ENCODE measurements around the gene ANKRD10. TPM values are rescaled to one million over a fixed set of nuclear protein-coding genes. Genes with fewer than 3 reads are reported as not detected.

The ANKRD10 gene
- total and polyA plus RNA-seq, 2 donors from 2014 or later: 64.9 to 159 TPM

DNA sequence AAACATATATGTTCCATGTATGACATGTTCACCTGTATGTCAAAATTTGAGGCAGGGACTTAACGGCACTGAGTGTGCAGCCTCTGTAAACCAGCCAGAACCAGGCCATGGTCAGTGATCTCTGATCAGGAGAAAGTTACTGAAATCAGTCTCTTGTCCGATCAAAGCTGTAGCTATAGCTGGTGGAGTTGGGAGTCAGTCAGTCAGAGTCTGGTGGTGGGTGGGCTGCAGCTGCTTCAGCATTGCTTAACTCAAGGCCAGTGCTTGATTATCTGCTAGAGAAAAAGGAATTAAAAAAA lies 78.3 kb downstream of the ANKRD10 start:
- Histone ChIP-seq H3K4me1 (ENCODE audit: control insufficient read depth in 2 of 3, insufficient read depth in 2 of 3, low read depth in 1 of 3, low read length in 3 of 3) (no peaks in the 10 kb centered on the region), H3K27ac (ENCODE audit: low read depth in 2 of 2, low read length in 2 of 2) (no peak overlapping the region), H3K27me3 (ENCODE audit: control insufficient read depth, insufficient read depth, low read length) (no peaks in the 10 kb centered on the region), H3K9ac (ENCODE audit: low read length in 3 of 3) (no peak overlapping the region), H3K36me3 (ENCODE audit: control insufficient read depth in 2 of 3, insufficient read depth in 3 of 3, low read length in 3 of 3) (no peaks in the 10 kb centered on the region), H3K4me3 (ENCODE audit: low read length in 3 of 3) (no peak overlapping the region), H3K9me3 (ENCODE audit: control insufficient read depth in 2 of 3, insufficient read depth in 1 of 3, low read length in 3 of 3) (no peaks in the 10 kb centered on the region)
- no peak for FAIRE-seq
- TF ChIP-seq, protein P1, sequence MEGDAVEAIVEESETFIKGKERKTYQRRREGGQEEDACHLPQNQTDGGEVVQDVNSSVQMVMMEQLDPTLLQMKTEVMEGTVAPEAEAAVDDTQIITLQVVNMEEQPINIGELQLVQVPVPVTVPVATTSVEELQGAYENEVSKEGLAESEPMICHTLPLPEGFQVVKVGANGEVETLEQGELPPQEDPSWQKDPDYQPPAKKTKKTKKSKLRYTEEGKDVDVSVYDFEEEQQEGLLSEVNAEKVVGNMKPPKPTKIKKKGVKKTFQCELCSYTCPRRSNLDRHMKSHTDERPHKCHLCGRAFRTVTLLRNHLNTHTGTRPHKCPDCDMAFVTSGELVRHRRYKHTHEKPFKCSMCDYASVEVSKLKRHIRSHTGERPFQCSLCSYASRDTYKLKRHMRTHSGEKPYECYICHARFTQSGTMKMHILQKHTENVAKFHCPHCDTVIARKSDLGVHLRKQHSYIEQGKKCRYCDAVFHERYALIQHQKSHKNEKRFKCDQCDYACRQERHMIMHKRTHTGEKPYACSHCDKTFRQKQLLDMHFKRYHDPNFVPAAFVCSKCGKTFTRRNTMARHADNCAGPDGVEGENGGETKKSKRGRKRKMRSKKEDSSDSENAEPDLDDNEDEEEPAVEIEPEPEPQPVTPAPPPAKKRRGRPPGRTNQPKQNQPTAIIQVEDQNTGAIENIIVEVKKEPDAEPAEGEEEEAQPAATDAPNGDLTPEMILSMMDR (IDR thresholded peaks at IDR 0.05; ENCODE audit: borderline replicate concordance, extremely low read depth, insufficient read depth): no peak
- intact Hi-C loops (cut with DNase I): no loop called here
- no peak for DNase-seq

DNA sequence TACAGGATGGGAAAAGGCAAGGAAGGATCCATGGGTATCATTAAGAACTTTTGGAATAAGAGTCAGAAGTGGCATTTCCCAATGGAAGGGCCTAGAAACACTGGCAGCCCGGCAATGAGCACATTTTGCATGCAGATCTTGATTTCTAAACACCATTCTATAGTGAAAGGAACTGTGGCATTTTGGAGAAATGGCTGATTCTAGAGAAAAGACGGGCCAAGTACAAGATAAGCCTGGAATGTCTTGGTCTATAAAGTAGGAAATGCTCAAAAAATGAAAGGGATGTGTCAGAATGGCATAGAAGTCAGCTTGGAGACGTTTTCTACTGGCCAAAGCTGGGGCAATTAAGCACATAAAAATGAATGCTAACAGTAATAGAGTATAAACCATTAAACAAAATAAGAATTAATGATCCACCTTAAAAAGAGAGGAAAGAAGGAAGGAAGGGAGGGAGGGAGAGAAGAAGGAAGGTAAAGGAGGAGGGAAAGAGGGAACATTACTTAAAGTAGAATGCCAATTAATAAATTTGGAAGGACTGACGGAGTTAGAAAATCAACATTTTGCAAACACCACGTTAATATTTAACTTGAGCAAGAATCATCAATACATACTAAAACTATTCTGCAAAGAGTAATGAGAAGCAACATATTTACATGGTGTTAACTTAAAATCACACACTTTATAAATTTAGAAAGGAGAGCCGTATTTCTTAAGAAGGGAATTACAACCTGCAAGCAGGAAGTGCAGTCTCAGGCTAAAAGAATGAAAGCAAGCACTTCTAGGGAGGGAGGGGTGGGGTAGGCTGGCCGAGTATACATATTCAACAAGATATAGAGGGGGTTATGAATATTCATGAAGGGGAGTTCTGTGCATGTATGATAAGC lies 78.9 kb downstream of the ANKRD10 start:
- H3K36me3 ChIP-seq (ENCODE audit: control insufficient read depth in 2 of 3, insufficient read depth in 3 of 3, low read length in 3 of 3): no peaks in the 10 kb centered on the region

DNA sequence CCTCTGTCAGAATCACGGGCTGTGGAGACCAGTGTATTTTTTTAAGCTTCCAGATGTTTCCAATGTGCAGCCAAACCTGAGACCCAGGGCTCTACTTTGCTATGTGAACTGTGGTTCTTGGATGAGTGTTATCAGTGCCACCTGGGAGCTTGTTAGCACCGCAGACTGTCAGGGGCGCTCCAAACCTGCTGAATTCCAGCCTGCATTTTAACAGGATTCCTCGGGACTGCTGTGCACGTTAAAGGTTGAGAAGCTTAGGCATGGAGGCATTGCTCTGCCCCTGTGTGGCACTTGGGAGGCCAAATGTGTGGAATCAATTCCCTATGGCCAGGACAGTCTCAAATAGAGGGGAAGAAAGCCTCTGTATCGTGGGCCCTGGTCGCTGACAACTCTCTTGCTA lies 80.3 kb downstream of the ANKRD10 start:
- intact Hi-C loops (cut with DNase I): no loop called here

More for the DNA sequence above, 78.9 kb downstream of the ANKRD10 start:
- DNase-seq: no peak
- H3K27me3 ChIP-seq (ENCODE audit: control insufficient read depth, insufficient read depth, low read length): no peaks in the 10 kb centered on the region
- intact Hi-C loops (cut with DNase I): no loop called here
- no peak for FAIRE-seq
- H3K4me1 ChIP-seq (ENCODE audit: control insufficient read depth in 2 of 3, insufficient read depth in 2 of 3, low read depth in 1 of 3, low read length in 3 of 3): no peaks in the 10 kb centered on the region
- H3K9me3 ChIP-seq (ENCODE audit: control insufficient read depth in 2 of 3, insufficient read depth in 1 of 3, low read length in 3 of 3): no peaks in the 10 kb centered on the region
- no peak overlapping the region for H3K27ac ChIP-seq (ENCODE audit: low read depth in 2 of 2, low read length in 2 of 2)
- no peak overlapping the region for H3K9ac ChIP-seq (ENCODE audit: low read length in 3 of 3)
- TF ChIP-seq, protein P1 (IDR thresholded peaks at IDR 0.05; ENCODE audit: borderline replicate concordance, extremely low read depth, insufficient read depth): no peak
- H3K4me3 ChIP-seq (ENCODE audit: low read length in 3 of 3): no peak overlapping the region

More for the DNA sequence above, 80.3 kb downstream of the ANKRD10 start:
- no peak for FAIRE-seq
- Histone ChIP-seq H3K9me3 (ENCODE audit: control insufficient read depth in 2 of 3, insufficient read depth in 1 of 3, low read length in 3 of 3) (no peaks in the 10 kb centered on the region), H3K4me1 (ENCODE audit: control insufficient read depth in 2 of 3, insufficient read depth in 2 of 3, low read depth in 1 of 3, low read length in 3 of 3) (no peaks in the 10 kb centered on the region), H3K36me3 (ENCODE audit: control insufficient read depth in 2 of 3, insufficient read depth in 3 of 3, low read length in 3 of 3) (no peaks in the 10 kb centered on the region), H3K4me3 (ENCODE audit: low read length in 3 of 3) (no peak overlapping the region), H3K9ac (ENCODE audit: low read length in 3 of 3) (no peak overlapping the region), H3K27me3 (ENCODE audit: control insufficient read depth, insufficient read depth, low read length) (no peaks in the 10 kb centered on the region), H3K27ac (ENCODE audit: low read depth in 2 of 2, low read length in 2 of 2) (no peak overlapping the region)
- TF ChIP-seq, protein P1 (IDR thresholded peaks at IDR 0.05; ENCODE audit: borderline replicate concordance, extremely low read depth, insufficient read depth): no peak
- no peak for DNase-seq
